HG02870 (cell line): ENCODE measurements around the gene MED13L.

Experiments
- ATAC-seq: cut with Tn5 transposase; IDR thresholded peaks from one replicate; pipeline ENCODE4 v1.9.1; 2021; ENCODE audit warnings: mild to moderate bottlenecking, moderate library complexity; ENCODE audit not compliant: unreplicated experiment

The MED13L gene

GRCh38 chr12:116159593-116160200, 117.8 kb downstream of the MED13L start:
- no peak for ATAC-seq

- no peak for ATAC-seq
Measured at GRCh38 chr12:116159175-116159574, 118.3 kb downstream of the MED13L start.

- ATAC-seq: no peak
Measured at GRCh38 chr12:116157845-116158267, 119.6 kb downstream of the MED13L start.

- ATAC-seq: no peak
Measured at GRCh38 chr12:116156614-116157013, 120.9 kb downstream of the MED13L start.

GRCh38 chr12:116155383-116155782, 122.1 kb downstream of the MED13L start:
- ATAC-seq: no peak

GRCh38 chr12:116153983-116154382, 123.5 kb downstream of the MED13L start:
- ATAC-seq: no peak

GRCh38 chr12:116153113-116153512, 124.4 kb downstream of the MED13L start:
- ATAC-seq: no peak

- ATAC-seq: no peak
Measured at GRCh38 chr12:116152268-116152667, 125.2 kb downstream of the MED13L start.

- ATAC-seq: no peak
Measured at GRCh38 chr12:116150452-116150851, 127.0 kb downstream of the MED13L start.

- ATAC-seq: no peak
Measured at GRCh38 chr12:116150001-116150400, 127.5 kb downstream of the MED13L start.

- ATAC-seq: no peak
Measured at GRCh38 chr12:116148844-116149243, 128.6 kb downstream of the MED13L start.

- no peak for ATAC-seq
Measured at GRCh38 chr12:116146386-116146785, 131.1 kb downstream of the MED13L start.

GRCh38 chr12:116145451-116145850, 132.0 kb downstream of the MED13L start:
- ATAC-seq: no peak

GRCh38 chr12:116144384-116144783, 133.1 kb downstream of the MED13L start:
- no peak for ATAC-seq

- ATAC-seq: no peak
Measured at GRCh38 chr12:116143909-116144308, 133.6 kb downstream of the MED13L start.

GRCh38 chr12:116142936-116143898, 134.3 kb downstream of the MED13L start:
- no peak for ATAC-seq

GRCh38 chr12:116141833-116142162, 135.7 kb downstream of the MED13L start:
- ATAC-seq: no peak

- no peak for ATAC-seq
Measured at GRCh38 chr12:116141110-116141832, 136.2 kb downstream of the MED13L start.

- ATAC-seq: no peak
Measured at GRCh38 chr12:116140529-116140928, 137.0 kb downstream of the MED13L start.

- no peak for ATAC-seq
Measured at GRCh38 chr12:116138781-116139180, 138.7 kb downstream of the MED13L start.

GRCh38 chr12:116138364-116138763, 139.1 kb downstream of the MED13L start:
- no peak for ATAC-seq

- ATAC-seq: no peak
Measured at GRCh38 chr12:116137318-116137717, 140.2 kb downstream of the MED13L start.
